Measurements from ENCODE around the gene UGT1A9.
"Not testable (repeated sequence)": the region's sequence is repeated elsewhere in the genome, so short reads cannot be mapped to it uniquely, and the experiment has no call there.

Gene UGT1A9

DNA sequence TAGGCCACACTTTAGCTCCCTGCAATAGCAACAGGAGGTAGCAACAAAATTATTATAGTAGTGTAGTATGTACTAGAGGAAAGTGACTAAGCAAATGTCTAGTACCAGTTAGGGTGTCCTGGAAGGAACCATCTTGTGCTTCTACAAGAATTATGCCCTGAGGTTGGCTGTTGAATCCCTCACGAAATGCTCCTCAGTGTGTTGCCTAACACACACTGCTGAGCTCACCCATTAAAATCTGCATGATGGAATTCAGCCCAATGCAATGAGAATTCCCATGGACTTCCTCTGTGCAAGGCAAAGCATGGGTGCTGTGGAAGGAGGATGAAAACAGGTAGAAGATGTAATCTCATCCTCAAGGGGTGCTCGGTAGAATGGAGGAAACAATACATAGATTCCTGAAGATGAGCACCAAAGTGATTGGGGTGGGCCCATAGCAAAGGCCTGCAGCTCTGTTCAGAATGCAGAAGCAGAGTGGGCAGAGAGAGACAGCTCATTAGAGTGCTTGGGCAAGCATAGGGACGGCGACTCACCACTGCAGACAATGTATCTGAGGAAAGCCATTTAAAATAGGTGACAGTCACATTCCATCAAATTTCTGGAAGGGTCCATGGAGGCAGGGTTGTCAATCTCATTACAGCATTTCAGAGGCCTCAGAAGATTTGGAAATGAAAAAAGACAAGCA, 8.8 kb downstream of the UGT1A9 start:
- DNase-seq (ENCODE audit: low read depth): no peak

DNA sequence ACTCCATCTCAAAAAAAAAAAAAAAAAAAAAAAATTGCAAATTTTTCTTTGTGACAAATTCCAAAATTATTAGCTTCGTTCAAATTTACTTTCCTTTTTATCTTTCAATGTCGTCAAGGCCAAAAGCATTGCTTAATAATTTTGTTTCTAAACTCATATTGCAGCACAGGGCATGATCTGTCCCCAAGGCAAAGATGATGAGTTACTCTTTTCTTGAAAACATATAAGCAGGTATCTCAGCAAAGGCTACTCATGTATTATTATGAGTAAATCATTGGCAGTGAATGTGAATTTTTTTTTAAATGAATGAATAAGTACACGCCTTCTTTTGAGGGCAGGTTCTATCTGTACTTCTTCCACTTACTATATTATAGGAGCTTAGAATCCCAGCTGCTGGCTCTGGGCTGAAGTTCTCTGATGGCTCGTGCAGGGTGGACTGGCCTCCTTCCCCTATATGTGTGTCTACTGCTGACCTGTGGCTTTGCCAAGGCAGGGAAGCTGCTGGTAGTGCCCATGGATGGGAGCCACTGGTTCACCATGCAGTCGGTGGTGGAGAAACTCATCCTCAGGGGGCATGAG, 9.9 kb downstream of the UGT1A9 start, which contains the start of gene UGT1A7:
Gene UGT1A7, plus strand, starts transcription at position 381 of the 579 bp plus-strand sequence. Its CDS starts 37 bp downstream, at position 418.
- DNase-seq (ENCODE audit: low read depth): no peak

DNA sequence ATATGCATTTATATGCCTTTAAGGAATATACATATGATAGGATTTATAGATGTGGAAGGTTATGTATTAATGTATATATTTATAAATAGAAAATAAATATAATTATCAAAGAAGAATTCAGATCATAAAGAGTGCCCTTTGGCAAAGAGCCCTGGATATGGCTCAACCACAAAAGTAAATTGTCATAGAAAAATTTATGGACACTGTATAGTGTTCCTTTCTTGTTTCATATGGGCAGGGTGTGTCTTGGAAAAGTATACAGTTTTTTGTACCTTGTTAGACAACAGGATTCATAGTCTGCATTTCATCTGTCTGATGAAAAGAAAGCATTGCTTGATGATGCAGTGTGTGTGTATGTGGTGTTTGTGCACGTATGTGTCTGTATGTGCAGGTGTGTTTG, 12.9 kb downstream of the UGT1A9 start:
- no peak for DNase-seq (ENCODE audit: low read depth)

DNA sequence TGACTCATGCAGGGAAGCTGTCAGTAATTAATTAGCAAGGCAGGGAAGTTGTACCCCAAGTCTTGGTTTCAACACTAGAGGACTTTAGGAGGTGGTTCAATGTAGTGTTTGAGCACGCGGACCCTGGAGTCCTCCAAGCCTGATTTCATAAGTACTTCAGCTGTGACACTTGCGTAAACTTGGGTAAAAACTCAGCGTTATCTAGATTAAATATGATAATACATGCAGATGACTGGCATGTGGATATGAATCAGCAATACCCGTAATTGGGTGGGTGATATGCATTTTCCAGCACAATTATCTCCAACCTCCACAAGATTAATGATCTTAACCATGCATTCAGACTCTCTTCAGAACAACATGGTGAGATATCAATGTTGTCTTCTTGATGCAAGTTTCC, 15.2 kb downstream of the UGT1A9 start:
- no peak for DNase-seq (ENCODE audit: low read depth)

DNA sequence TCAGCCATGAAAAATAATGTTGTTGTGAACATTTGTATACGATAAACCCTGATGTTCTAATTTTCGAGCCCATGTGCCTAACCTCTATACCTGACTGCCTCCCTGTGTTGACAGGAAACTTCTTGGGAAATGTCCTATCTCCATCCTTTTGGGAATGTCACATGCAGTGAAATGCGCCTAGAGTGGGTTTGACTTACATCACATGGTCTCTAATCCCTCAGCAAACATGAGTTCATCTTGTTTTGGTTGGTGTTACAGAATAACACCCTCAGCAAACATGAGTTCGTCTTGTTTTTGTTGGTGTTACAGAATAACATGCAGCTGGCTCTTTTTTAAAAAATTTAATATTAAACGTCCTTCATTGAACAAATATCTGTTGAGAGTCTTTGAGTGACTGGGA, 16.6 kb downstream of the UGT1A9 start:
- no peak for DNase-seq (ENCODE audit: low read depth)

DNA sequence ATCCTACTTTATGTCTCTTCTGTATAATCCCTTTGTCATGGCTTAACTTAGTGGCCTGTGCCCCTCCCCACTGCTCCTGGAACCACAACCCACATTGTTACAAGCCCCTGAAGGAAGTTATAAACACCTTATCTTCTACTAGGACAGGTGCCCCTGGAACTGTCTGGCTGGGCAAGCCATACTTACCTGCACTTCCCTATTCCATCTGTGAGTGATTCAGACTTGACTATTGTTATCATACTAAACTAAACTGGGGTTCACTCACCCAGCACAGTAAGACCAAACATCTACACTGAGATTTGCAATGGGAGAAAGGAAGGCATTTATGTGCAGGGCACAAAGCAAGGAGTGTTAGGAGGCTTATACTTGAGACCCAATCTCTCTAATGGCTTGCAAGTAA, 17.3 kb downstream of the UGT1A9 start:
- no peak for DNase-seq (ENCODE audit: low read depth)

DNA sequence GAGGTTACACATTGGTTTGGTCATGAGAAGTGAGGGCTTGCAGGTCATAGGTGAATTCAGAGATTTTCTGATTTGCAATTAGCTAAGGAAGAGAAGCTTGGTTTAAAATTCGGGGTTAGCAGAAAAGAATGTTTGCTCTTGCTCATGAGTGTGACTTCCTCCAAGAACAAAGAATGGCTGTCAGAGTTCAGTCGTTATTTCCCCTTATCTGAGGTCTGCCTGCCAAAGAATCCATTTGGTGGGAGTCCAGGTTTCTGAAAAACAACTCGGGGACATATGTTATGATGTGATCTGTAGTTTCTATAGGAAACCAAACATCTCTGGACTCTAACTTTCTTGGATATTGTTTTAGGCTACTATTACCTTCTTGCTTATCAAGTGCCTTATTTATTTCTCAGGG, 17.8 kb downstream of the UGT1A9 start:
- DNase-seq (ENCODE audit: low read depth): no peak

DNA sequence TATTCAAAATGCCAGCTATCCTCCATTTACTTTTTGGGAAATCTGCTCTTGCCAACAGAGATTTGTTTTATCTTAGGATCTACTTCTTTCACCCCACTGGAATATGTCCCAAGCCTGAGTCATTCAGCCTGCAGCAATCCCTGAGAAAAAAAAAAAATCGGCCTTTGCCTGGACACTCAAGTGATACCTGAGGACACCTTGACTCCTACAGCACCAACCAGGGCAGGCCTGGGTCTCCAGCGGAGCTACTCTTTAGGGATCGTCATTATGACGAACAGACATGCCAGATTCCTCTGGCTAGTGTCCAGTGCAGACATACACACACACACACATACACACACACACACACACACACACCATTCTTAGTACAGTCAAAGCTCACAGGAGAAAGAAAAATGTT, 18.7 kb downstream of the UGT1A9 start:
- no peak for DNase-seq (ENCODE audit: low read depth)

DNA sequence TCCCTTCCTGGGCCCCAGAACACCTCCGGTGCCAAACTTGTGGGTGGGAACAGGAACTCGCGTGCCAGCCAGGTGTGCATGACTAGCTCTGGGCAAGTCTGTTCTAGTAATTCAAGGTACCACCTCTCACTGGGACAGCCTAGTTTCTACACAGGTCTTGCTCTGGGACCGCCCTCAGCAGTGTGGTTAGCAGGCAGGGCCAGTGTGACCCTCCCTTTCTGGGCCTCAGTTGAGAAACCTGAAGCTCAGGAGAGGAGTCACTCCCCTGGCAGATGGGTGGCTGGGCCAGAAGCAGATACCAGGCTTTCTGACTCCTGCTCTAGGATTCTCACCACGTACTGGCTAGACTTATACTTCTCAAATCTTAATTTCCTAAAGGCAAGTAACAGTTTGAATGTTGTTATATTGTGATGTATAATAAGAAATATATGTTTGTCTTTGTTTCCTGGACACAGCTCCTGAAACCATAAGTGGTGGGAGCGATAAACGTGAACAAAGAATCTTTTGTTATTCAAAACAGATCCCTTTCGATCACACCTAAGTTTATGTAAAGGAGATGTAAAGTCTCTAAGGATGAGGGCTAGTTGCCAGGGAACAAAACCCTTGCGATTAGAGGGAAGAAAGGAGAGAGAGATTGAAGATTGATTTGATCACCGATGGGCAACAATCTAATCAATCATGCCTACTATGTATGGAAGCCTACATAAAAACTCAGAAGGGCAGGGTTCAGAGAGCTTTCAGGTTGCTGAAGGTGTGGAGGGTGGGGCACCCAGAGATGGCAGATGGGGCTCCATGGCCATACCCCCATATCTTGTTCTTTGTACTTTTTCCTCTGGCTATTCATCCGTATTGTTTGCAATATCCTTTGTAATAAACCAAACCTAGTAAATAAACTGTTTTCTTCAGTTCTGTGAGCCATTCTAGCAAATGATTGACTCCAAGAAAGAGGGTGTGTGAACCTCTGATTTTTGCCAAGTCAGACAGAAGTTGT, 20.0 kb downstream of the UGT1A9 start:
- DNase-seq (ENCODE audit: low read depth): no peak

DNA sequence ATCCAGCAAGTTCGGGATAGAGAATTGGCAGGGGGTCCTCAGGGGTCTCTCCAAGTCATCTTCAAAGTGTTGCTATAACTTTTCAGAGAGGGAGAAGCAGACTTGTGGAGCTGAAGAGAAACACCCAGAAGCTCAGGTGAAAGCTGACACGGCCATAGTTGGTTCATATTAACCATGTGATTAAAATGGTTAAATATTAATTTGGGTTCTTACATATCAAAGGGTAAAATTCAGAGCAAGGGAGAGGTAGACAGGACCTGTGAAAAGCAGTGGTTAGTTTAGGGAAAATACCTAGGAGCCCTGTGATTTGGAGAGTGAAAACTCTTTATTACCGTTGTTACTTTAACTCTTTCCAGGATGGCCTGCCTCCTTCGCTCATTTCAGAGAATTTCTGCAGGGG, 20.9 kb downstream of the UGT1A9 start, which contains the start of gene UGT1A6:
Gene UGT1A6, plus strand, starts transcription at position 243 of the 400 bp plus-strand sequence. Its CDS starts 115 bp downstream, at position 358.
- no peak for DNase-seq (ENCODE audit: low read depth)

DNA sequence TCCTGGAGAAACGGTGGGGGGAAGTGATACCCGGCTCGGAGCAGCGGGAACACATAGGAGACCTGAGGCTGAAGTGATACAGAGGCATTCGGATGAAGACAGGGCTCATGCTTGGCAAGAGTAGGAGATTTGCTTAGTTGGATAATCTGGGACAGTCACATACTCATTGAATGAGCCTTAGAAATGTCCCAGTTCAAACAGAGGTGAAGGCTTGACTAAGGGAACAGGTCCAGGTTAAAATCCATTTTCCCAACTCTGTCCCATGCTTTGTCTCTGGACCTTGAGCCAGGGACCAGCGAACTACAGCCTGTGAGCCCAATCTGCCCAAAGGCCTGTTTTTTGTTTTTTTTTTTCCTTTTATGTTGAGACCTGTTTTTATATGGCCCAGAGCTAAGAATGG, 22.3 kb downstream of the UGT1A9 start:
- no peak for DNase-seq (ENCODE audit: low read depth)

DNA sequence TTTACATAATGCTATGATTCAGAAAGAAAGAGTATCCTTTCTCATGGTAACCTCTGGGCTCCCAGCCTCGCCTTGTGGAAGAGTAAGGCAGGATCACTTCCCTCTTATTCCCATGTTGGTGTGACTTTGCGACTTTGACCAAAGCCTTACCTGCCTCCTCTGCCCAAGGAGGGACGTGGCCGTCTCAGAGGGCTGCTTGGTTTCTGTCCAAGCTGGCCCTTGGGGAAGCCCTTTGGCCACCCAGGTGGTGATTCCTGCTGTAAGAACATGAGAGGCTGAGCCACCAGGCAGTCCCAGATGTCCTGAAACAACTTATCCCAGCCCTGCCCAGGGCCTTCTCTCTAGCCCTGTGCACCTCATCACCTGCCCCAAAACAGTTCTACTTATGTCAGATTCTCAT, 27.0 kb downstream of the UGT1A9 start:
- no peak for DNase-seq (ENCODE audit: low read depth)

DNA sequence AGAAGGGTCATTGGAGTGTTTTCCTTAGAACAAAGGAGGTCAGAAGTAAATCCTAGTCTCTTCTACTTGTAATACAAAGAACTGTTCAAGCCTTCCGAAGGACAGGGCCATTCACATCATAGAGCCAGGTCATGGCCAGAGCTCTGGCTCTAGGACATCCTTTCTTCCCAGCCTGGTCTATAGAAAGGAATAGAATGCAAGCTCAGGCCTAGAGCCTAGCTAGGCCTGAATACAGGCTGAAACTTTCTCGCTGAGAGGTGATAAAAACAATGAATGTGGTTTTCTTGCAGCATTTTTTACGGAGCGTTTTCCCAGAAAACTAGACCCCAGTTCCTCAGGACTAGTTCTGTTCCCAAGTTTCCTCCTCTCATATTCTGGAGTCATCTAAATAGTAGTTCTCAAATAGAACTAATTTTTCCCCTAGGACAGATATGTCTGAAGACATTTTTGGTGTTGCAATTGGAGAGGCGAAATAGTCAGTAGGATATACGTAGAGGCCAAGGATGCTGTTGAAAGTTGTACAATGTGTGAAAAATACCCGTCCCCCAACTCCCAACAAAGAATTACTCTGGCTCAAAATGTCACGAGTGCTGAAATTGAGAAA, 27.8 kb downstream of the UGT1A9 start:
- DNase-seq (ENCODE audit: low read depth): no peak

DNA sequence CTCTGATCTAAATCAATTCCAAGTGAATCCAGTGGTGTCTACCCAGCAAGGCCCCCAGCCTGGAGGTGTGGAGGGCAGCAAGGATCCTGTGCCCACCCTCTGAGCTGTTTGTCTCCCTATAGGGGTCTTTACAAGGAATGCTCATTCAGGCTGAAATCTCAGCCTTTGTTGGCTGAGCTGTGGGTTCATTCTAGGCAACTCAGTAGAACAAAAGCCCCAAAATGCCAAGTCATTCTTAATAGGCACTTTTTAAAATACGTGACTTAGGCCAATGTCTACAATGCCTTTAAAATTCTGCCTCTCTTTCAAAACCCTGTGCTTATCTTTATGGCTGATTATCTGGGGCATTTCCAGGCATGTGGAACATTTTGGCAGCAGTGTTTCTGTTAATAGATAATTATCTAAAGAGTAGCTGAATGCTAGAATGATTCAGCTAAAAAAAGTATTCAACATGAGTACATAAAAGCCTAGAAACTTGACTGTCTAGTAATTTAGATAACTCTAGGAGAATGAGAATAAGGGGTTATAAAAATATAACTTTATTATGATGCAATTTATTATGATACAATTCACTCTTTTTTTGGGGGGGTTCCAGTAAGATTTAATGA, 28.4 kb downstream of the UGT1A9 start:
- DNase-seq (ENCODE audit: low read depth): no peak

DNA sequence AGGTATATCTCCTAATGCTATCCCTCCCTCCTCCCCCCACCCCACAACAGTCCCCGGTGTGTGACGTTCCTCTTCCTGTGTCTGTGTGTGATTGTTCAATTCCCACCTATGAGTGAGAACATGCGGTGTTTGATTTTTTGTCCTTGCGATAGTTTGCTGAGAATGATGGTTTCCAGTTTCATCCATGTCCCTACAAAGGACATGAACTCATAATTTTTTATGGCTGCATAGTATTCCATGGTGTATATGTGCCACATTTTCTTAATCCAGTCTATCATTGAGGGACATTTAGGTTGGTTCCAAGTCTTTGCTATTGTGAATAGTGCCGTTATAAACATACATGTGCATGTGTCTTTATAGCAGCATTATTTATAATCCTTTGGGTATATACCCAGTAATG, 29.1 kb downstream of the UGT1A9 start:
- not testable (repeated sequence) for DNase-seq (ENCODE audit: low read depth)

DNA sequence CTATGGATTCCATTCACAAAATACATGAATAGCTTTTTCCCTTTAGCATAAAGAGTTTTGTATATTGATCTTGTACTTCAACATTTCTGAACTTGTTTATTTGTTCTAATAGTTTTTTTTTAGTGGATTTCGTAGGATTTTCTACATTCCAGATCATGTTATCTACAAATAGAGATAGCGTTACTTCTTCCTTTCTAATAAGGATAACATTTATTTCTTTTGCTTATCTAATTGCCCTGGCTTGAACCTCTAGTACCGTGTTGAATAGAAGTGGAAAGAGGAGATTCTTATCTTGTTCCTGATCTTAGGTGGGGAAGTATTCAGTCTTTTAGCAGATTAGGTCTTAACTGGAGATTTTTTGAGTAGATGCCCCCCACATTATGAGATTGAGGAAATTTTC, 30.5 kb downstream of the UGT1A9 start:
- no peak for DNase-seq (ENCODE audit: low read depth)

DNA sequence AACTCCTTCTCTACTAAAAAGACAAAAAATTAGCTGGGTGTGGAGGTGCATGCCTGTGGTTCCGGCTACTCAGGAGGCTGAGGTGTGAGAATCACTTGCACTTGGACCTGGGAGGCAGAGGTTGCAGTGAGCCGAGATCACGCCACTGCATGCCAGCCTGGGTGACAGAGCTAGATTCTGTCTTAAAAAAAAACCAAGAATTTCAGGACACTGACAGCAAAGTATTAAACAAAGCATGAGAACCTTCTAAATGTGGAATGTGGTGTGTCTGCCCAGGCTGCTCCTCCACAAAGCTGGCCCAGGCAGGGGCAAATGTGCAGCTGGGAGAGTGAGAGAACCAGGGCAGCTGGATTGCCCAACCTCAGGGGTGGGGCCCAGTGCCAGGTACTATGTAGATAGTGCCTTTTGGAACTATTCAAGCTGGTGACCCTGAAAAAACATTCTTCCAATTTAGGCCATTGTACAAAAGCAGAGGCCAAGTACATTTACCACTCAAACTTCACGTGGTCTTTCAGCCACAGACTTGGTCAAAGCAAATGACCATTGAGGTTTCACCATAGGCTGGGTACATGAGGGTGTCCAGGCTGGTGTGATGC, 34.3 kb downstream of the UGT1A9 start:
- no peak for DNase-seq (ENCODE audit: low read depth)

DNA sequence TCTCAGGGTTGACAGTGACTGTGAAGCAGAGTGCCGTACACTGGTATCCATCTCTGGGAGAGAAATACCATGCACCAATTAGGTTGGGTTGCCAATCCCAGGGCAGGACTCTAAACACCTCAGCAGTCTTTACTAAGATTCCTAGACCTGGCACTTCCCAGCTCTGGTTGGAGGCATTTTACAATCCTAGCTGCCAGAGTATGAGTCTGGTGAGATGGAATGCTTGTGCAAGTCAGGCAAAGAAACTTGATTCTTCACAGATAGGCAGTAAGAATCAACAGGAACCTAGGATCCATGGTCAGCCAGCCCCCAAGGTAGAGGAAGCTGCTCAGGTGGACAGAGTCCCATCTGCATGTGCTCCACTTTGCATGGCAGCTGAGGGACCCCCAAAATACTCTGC, 35.0 kb downstream of the UGT1A9 start:
- no peak for DNase-seq (ENCODE audit: low read depth)

DNA sequence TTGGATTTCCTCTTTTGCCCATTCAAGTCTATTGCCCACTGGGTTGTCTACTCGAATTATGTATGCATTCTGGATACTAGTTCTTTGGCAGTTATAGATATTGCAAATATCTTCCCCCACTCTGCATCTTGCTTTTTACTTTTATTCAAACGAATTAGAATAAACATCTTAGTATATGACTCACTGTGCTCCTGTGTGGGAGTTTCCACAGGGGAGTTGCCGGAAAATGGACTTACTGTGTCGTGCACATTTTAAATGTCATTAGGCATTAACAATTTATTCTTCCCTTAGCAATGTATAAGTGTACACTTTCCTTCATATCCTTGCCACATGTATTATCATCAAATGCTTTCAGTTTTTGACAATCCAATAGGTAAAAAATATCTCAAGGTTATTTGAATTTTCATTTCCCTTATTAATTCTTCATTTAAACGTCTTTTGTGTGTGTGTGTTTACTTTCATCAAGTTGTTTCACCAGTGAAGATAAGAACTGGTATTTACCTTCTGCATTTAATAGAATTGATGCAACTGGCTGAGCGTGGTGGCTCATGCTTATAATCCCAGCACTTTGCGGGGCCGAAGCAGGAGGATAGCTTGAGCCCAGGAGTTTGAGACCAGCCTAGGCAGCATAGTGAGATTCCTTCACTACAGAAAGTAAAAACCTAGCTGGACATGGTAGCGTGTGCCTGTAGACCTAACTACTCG, 36.4 kb downstream of the UGT1A9 start:
- no peak for DNase-seq (ENCODE audit: low read depth)

DNA sequence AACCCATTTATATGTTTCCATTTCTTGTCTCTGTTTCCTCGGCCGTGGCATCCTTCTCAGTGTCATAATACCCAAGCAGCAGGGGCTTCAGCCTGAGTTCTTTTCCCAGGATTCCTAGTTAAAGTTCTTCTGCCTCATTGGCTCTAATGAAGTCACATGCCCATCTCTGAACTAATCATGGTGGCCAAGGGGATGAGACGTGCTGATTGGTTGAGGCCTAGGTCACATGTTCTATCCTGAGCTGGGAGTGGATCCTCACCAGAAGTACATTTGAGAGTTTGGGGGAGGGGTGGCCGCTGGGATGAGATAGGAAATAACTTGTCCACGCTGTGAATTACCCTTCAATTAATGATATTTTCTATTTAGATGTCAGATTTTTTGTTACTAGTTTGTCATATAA, 37.2 kb downstream of the UGT1A9 start:
- DNase-seq (ENCODE audit: low read depth): no peak

Data from activated T-helper 9 cell treated with anti-CD3 and anti-CD28 coated beads, Interleukin-2, amount 50 U/mL, for 16 hours (primary cell).